HepG2 (cell line): Measurements from ENCODE around the gene SEMA3F. TPM values are rescaled to one million over a fixed set of nuclear protein-coding genes. Genes with fewer than 3 reads are reported as not detected.
A peak's percentile ranks its signal among the peaks of the same experiment; 100 is the strongest.

Source experiments
- CHD4 ChIP-seq: fragments of 200-600 bp; sonication (generic); IDR thresholded peaks from 2 replicates; pipeline ENCODE4 v1.7.0; 2017; ENCODE audit warnings: mild to moderate bottlenecking, low read length, borderline replicate concordance
- IRF9 ChIP-seq: sonication (generic); formaldehyde crosslinking; IDR thresholded peaks from 2 replicates; pipeline ENCODE4 v1.8.0; 2022; ENCODE audit warnings: missing genetic modification reagents, mild to moderate bottlenecking, borderline replicate concordance
- MED8 ChIP-seq: sonication (generic); formaldehyde crosslinking; IDR thresholded peaks from 2 replicates; pipeline ENCODE4 v1.8.1; 2023; ENCODE audit warnings: mild to moderate bottlenecking, missing genetic modification reagents; ENCODE audit not compliant: insufficient replicate concordance
- MLLT10 ChIP-seq: sonication (generic); formaldehyde crosslinking; IDR thresholded peaks from 2 replicates; pipeline ENCODE4 v1.4.0; 2020; ENCODE audit warnings: missing genetic modification reagents
- NFE2L1 ChIP-seq: sonication (generic); formaldehyde crosslinking; IDR thresholded peaks from 2 replicates; pipeline ENCODE4 v1.4.0; 2020; ENCODE audit warnings: missing genetic modification reagents, mild to moderate bottlenecking, borderline replicate concordance
- POLR2A ChIP-seq, 2 experiments: IDR thresholded peaks; 2 replicates each; pipeline ENCODE4 v1.6.1; 2011; ENCODE audit warnings: low read depth in 2 of 2, low read length in 2 of 2, mild to moderate bottlenecking in 1 of 2, moderate library complexity in 1 of 2; ENCODE audit not compliant: insufficient read depth in 1 of 2
- SMAD9 ChIP-seq: sonication (generic); formaldehyde crosslinking; IDR thresholded peaks from 2 replicates; pipeline ENCODE4 v1.5.1; 2020; ENCODE audit warnings: mild to moderate bottlenecking, missing genetic modification reagents
- SYNCRIP ChIP-seq: fragments of 200-400 bp; formaldehyde crosslinking; IDR thresholded peaks from 2 replicates; pipeline ENCODE4 v1.6.1; 2018; ENCODE audit warnings: mild to moderate bottlenecking, low read depth, low read length; ENCODE audit not compliant: insufficient read depth
- THAP9 ChIP-seq: sonication (generic); formaldehyde crosslinking; IDR thresholded peaks from 2 replicates; pipeline ENCODE4; 2020; ENCODE audit warnings: missing genetic modification reagents, mild to moderate bottlenecking, borderline replicate concordance
- ZKSCAN5 ChIP-seq: sonication (generic); formaldehyde crosslinking; IDR thresholded peaks from 2 replicates; pipeline ENCODE4 v1.5.1; 2020; ENCODE audit warnings: mild to moderate bottlenecking, missing genetic modification reagents
- ZNF260 ChIP-seq: sonication (generic); formaldehyde crosslinking; IDR thresholded peaks from 2 replicates; pipeline ENCODE4 v1.4.0; 2020; ENCODE audit warnings: missing genetic modification reagents, low read depth, mild to moderate bottlenecking, borderline replicate concordance
- ZNF350 ChIP-seq: sonication (generic); formaldehyde crosslinking; IDR thresholded peaks from 2 replicates; pipeline ENCODE4 v1.4.0; 2020; ENCODE audit warnings: mild to moderate bottlenecking, low read depth, missing genetic modification reagents, borderline replicate concordance
- ZNF430 ChIP-seq: sonication (generic); formaldehyde crosslinking; IDR thresholded peaks from 2 replicates; pipeline ENCODE4 v1.9.0; 2021; ENCODE audit warnings: mild to moderate bottlenecking, missing genetic modification reagents
- ZNF446 ChIP-seq: sonication (generic); formaldehyde crosslinking; IDR thresholded peaks from 2 replicates; pipeline ENCODE4 v1.5.0; 2020; ENCODE audit warnings: mild to moderate bottlenecking, missing genetic modification reagents
- ZNF563 ChIP-seq: sonication (generic); formaldehyde crosslinking; IDR thresholded peaks from 2 replicates; pipeline ENCODE4 v1.8.0; 2022; ENCODE audit warnings: mild to moderate bottlenecking, moderate library complexity, missing genetic modification reagents
- ZNF598 ChIP-seq: sonication (generic); formaldehyde crosslinking; IDR thresholded peaks from 2 replicates; pipeline ENCODE4 v1.5.1; 2020; ENCODE audit warnings: mild to moderate bottlenecking, missing genetic modification reagents, borderline replicate concordance
- ZNF678 ChIP-seq: sonication (generic); formaldehyde crosslinking; IDR thresholded peaks from 2 replicates; pipeline ENCODE4 v1.4.0; 2020; ENCODE audit warnings: mild to moderate bottlenecking, missing genetic modification reagents
- ZNF724P ChIP-seq: sonication (generic); formaldehyde crosslinking; IDR thresholded peaks from 2 replicates; pipeline ENCODE4 v1.8.0; 2022; ENCODE audit warnings: missing genetic modification reagents, borderline replicate concordance
- ZNF800 ChIP-seq: sonication (generic); formaldehyde crosslinking; IDR thresholded peaks from 2 replicates; pipeline ENCODE4 v1.4.0; 2020; ENCODE audit warnings: missing genetic modification reagents
- ZUFSP ChIP-seq: sonication (generic); formaldehyde crosslinking; IDR thresholded peaks from 2 replicates; pipeline ENCODE4 v1.9.0; 2021; ENCODE audit warnings: missing genetic modification reagents, mild to moderate bottlenecking, borderline replicate concordance
- polyA plus RNA-seq, 8 experiments: library from polyadenylated mRNA; depleted of rRNA in 3 of 8; stranded (reverse) in 7 of 8; unstranded in 1 of 8; fragments of >200 nt; fragmentation: Illumina TruSeq in 4 of 8; extraction: Trizol in 4 of 8; gene quantifications; 2 replicates each; pipeline versions ENCODE4 v1.2.1 to v1.2.3, GENCODE V29; 2011 to 2016; ENCODE audit warnings: low read depth in 4 of 8, missing spikeins in 1 of 8, mixed read lengths in 1 of 8; ENCODE audit not compliant: insufficient read depth in 1 of 8
- total RNA-seq, 5 experiments: library from RNA; depleted of rRNA; stranded (reverse); fragments of >200 nt; fragmentation: Illumina TruSeq; extraction: Trizol; gene quantifications; 2 replicates each; pipeline ENCODE4 v1.2.3, GENCODE V29; 2016; ENCODE audit warnings: low read depth in 1 of 5

SEMA3F gene
- total and polyA plus RNA-seq, 2 of the 13 experiments (the other 11 are each of a cell fraction or from before 2014, with no cell fraction given), result 7.6 to 17.2 TPM

GRCh38 chr3:50204804-50205412 lies 49.8 kb downstream of the SEMA3F start, which contains the start of gene SLC38A3 (continued):
- TF ChIP-seq CHD4 (no peak), POLR2A (IDR thresholded peaks at IDR 0.05; ENCODE audit: insufficient read depth in 1 of 2, low read depth in 2 of 2, low read length in 2 of 2) (peak in 1 of 2 experiments; percentile 89; a peak in 2 of 4 replicates), NFE2L1 (0 out of 2 replicates have a peak, but pooled peaks have one; percentile 16), MED8 (CRISPR knock-in tag) (no peak), ZNF446 (no peak), ZNF678 (CRISPR knock-in tag) (no peak), ZNF563 (CRISPR knock-in tag) (no peak), THAP9 (CRISPR knock-in tag) (no peak), SMAD9 (no peak), ZUFSP (no peak), ZKSCAN5 (CRISPR knock-in tag) (no peak), SYNCRIP (no peak), ZNF430 (CRISPR knock-in tag) (peak; percentile 10; the same call in 1 of the 2 replicates), ZNF598 (CRISPR knock-in tag) (no peak), ZNF260 (CRISPR knock-in tag) (no peak), ZNF800 (CRISPR knock-in tag) (no peak), ZNF350 (no peak; the same call in 1 of the 2 replicates), ZNF724P (CRISPR knock-in tag) (no peak), MLLT10 (CRISPR knock-in tag) (no peak), IRF9 (no peak)
